ENCODE data around the gene IYD. TPM values are rescaled to one million over a fixed set of nuclear protein-coding genes. Genes with fewer than 3 reads are reported as not detected.

The IYD gene
- total and polyA plus RNA-seq, 9 of the 15 experiments (the other 6 are each of a cell fraction or from before 2014, with no cell fraction given), result not detected

DNA sequence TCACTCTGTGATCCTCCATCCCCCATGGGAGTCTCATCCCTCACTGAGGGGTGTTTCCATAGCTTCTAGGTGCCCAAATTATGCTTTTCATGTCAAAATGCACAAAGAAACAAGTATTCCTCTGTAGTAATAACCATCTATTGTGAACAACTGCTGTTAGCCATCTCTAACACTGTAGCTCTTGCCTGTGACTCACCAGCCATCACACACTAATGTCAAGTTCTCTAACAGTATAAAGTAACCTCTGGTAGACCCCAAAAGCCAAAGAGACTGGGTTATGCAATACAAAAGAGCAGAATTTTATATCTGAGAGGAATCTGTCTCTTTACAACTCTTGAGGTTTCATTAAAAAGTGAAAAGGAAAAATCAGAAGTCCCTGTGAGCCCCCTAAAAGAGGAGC is 25.4 kb upstream of the IYD start:
- no peaks in the 10 kb centered on the region for H3K9me3 ChIP-seq (replicated peaks; ENCODE audit: control insufficient read depth, insufficient read depth, low read depth, low read length)
- ATAC-seq (no peak), FAIRE-seq (no peak), DNase-seq (ENCODE audit: extremely low read depth in 1 of 4, low spot score in 3 of 4) (no peak)
- H3K27ac ChIP-seq (ENCODE audit: extremely low read depth, low read depth, low read length), result no peak overlapping the region
- no peak overlapping the region for H3K4me2 ChIP-seq (ENCODE audit: insufficient read depth, low read length)
- H3K4me3 ChIP-seq, result no peak overlapping the region
- intact Hi-C loops (cut with micrococcal nuclease), result no loop called here
- no peaks in the 10 kb centered on the region for H3K4me1 ChIP-seq (replicated peaks in 1 of 2; ENCODE audit: control insufficient read depth in 2 of 2, insufficient read depth in 2 of 2, low read length in 2 of 2)
- ChIA-PET POLR2A (interaction anchor here (0.6 kb wide), 1 partner anchor 33 kb away, joined by 5 read pairs; no protein-coding TSS in a partner anchor), CTCF (ENCODE audit: low intra/inter-chr PET ratio) (interaction anchor here (0.5 kb wide), 1 partner anchor 273 kb away, joined by 3 read pairs; no protein-coding TSS in a partner anchor)
- H4K20me1 ChIP-seq (replicated peaks; ENCODE audit: control insufficient read depth, insufficient read depth, low read length), result no peaks in the 10 kb centered on the region
- H2AFZ ChIP-seq (ENCODE audit: low read depth, low read length), result no peak overlapping the region
- H3K79me2 ChIP-seq (ENCODE audit: control insufficient read depth, insufficient read depth, low read length), result no peaks in the 10 kb centered on the region
- no TSS peak for BruUV-seq (replicated peaks)
- no peaks in the 10 kb centered on the region for H3K9me1 ChIP-seq (ENCODE audit: control insufficient read depth, insufficient read depth, low read length)
- in situ Hi-C loops (cut with MboI), result no loop called here
- H3K27me3 ChIP-seq (ENCODE audit: control insufficient read depth in 2 of 2, insufficient read depth in 2 of 2, low read length in 2 of 2), result peaks cover 14 to 15% of the 10 kb centered on the region in 2 experiments; a peak in 4 of 5 replicates
- H3K9ac ChIP-seq (ENCODE audit: insufficient read depth in 1 of 2, low read depth in 2 of 2, low read length in 2 of 2), result no peak overlapping the region
- no peaks in the 10 kb centered on the region for H3K36me3 ChIP-seq (ENCODE audit: control insufficient read depth, insufficient read depth, low read length)
- no peak for TF ChIP-seq U2AF1 (optimal IDR thresholded peaks at IDR 0.05; ENCODE audit: low read depth, low read length)
- TF ChIP-seq, protein P1, sequence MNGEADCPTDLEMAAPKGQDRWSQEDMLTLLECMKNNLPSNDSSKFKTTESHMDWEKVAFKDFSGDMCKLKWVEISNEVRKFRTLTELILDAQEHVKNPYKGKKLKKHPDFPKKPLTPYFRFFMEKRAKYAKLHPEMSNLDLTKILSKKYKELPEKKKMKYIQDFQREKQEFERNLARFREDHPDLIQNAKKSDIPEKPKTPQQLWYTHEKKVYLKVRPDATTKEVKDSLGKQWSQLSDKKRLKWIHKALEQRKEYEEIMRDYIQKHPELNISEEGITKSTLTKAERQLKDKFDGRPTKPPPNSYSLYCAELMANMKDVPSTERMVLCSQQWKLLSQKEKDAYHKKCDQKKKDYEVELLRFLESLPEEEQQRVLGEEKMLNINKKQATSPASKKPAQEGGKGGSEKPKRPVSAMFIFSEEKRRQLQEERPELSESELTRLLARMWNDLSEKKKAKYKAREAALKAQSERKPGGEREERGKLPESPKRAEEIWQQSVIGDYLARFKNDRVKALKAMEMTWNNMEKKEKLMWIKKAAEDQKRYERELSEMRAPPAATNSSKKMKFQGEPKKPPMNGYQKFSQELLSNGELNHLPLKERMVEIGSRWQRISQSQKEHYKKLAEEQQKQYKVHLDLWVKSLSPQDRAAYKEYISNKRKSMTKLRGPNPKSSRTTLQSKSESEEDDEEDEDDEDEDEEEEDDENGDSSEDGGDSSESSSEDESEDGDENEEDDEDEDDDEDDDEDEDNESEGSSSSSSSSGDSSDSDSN (IDR thresholded peaks at IDR 0.05; ENCODE audit: borderline replicate concordance in 1 of 2, low read depth in 2 of 2, low read length in 2 of 2), result no peak
- TF ChIP-seq ERF (CRISPR knock-in tag; IDR thresholded peaks at IDR 0.05), result no peak
- TF ChIP-seq ZNF143 (CRISPR knock-in tag; IDR thresholded peaks at IDR 0.05), result no peak
- TF ChIP-seq EP400 (IDR thresholded peaks at IDR 0.05), result no peak
- TF ChIP-seq AFF4 (CRISPR knock-in tag; IDR thresholded peaks at IDR 0.05), result no peak
- no peak for TF ChIP-seq NKRF (IDR thresholded peaks at IDR 0.05; ENCODE audit: borderline replicate concordance)
- no peak for TF ChIP-seq ILF3 (IDR thresholded peaks at IDR 0.05; ENCODE audit: borderline replicate concordance)
- no peak for TF ChIP-seq ZNF717 (CRISPR knock-in tag; IDR thresholded peaks at IDR 0.05)
- no peak for TF ChIP-seq SMARCA4 (IDR thresholded peaks at IDR 0.05)
- TF ChIP-seq ASH1L (IDR thresholded peaks at IDR 0.05; ENCODE audit: borderline replicate concordance, low read depth, partially characterized antibody), result no peak
- no peak for TF ChIP-seq PURB (CRISPR knock-in tag; IDR thresholded peaks at IDR 0.05; ENCODE audit: low read depth)
- TF ChIP-seq RHOXF2B (CRISPR knock-in tag; conservative IDR thresholded peaks at IDR 0.05), result no peak
- TF ChIP-seq MAFF (IDR thresholded peaks at IDR 0.05; ENCODE audit: low read length), result no peak
- TF ChIP-seq ZNF224 (CRISPR knock-in tag; IDR thresholded peaks at IDR 0.05), result no peak
- TF ChIP-seq ESRRB (CRISPR knock-in tag; IDR thresholded peaks at IDR 0.05; ENCODE audit: borderline replicate concordance), result no peak
- TF ChIP-seq HNRNPL (IDR thresholded peaks at IDR 0.05; ENCODE audit: low read depth, low read length), result no peak

Measured in K562 (cell line).